Measurements from ENCODE around the gene SNTG2.

- no peak for TF ChIP-seq CTCF (IDR thresholded peaks at IDR 0.05)
- TF ChIP-seq POLR2A (IDR thresholded peaks at IDR 0.05) = no peak
- TF ChIP-seq EP300 (IDR thresholded peaks at IDR 0.05) = no peak
Measured at GRCh38 chr2:1017827-1018226, 67.2 kb downstream of the SNTG2 start.
